Measurements from ENCODE around the gene MYO1H.

Gene MYO1H

GRCh38 chr12:109450980-109451379 is 103.3 kb downstream of the MYO1H start:
- H3K27me3 ChIP-seq (ENCODE audit: low read depth, low read length) = no peaks in the 10 kb centered on the region
- H3K9ac ChIP-seq (ENCODE audit: low read length) = no peak overlapping the region
- H3K4me3 ChIP-seq (ENCODE audit: low read length) = no peak overlapping the region
- H3K36me3 ChIP-seq (replicated peaks; ENCODE audit: low read depth, low read length) = peaks cover 27% of the 10 kb centered on the region
- no peaks in the 10 kb centered on the region for H3K79me2 ChIP-seq (ENCODE audit: low read length)
- TF ChIP-seq CTCF (IDR thresholded peaks at IDR 0.05; ENCODE audit: low read depth, low read length) = no peak
- no peak for TF ChIP-seq EZH2phosphoT487 (IDR thresholded peaks at IDR 0.05; ENCODE audit: low read depth)
- H4K20me1 ChIP-seq (ENCODE audit: insufficient read depth, low read length) = no peaks in the 10 kb centered on the region
- no peaks in the 10 kb centered on the region for H3K4me1 ChIP-seq (ENCODE audit: low read length)
- H3K9me3 ChIP-seq (ENCODE audit: insufficient read depth, low read length) = no peaks in the 10 kb centered on the region
- H2AFZ ChIP-seq (ENCODE audit: low read depth, low read length) = no peak overlapping the region
- H3K4me2 ChIP-seq (ENCODE audit: low read length) = no peak overlapping the region
- H3K27ac ChIP-seq (ENCODE audit: low read length) = no peak overlapping the region

- Histone ChIP-seq H4K20me1 (ENCODE audit: insufficient read depth, low read length) (no peaks in the 10 kb centered on the region), H3K27me3 (ENCODE audit: low read depth, low read length) (no peaks in the 10 kb centered on the region), H3K79me2 (ENCODE audit: low read length) (no peaks in the 10 kb centered on the region), H3K4me2 (ENCODE audit: low read length) (no peak overlapping the region), H3K9ac (ENCODE audit: low read length) (no peak overlapping the region), H3K9me3 (ENCODE audit: insufficient read depth, low read length) (no peaks in the 10 kb centered on the region), H3K4me3 (ENCODE audit: low read length) (no peak overlapping the region), H3K27ac (ENCODE audit: low read length) (no peak overlapping the region), H3K4me1 (ENCODE audit: low read length) (no peaks in the 10 kb centered on the region), H2AFZ (ENCODE audit: low read depth, low read length) (no peak overlapping the region), H3K36me3 (replicated peaks; ENCODE audit: low read depth, low read length) (peaks cover 29% of the 10 kb centered on the region)
- TF ChIP-seq EZH2phosphoT487 (IDR thresholded peaks at IDR 0.05; ENCODE audit: low read depth) (no peak), CTCF (IDR thresholded peaks at IDR 0.05; ENCODE audit: low read depth, low read length) (no peak)
Observed at GRCh38 chr12:109451400-109451799, 103.7 kb downstream of the MYO1H start.

- no peak overlapping the region for H2AFZ ChIP-seq (ENCODE audit: low read depth, low read length)
- H3K4me3 ChIP-seq (ENCODE audit: low read length) = no peak overlapping the region
- H3K4me1 ChIP-seq (ENCODE audit: low read length) = no peaks in the 10 kb centered on the region
- no peaks in the 10 kb centered on the region for H3K27me3 ChIP-seq (ENCODE audit: low read depth, low read length)
- no peaks in the 10 kb centered on the region for H3K9me3 ChIP-seq (ENCODE audit: insufficient read depth, low read length)
- no peak overlapping the region for H3K27ac ChIP-seq (ENCODE audit: low read length)
- TF ChIP-seq CTCF (IDR thresholded peaks at IDR 0.05; ENCODE audit: low read depth, low read length) (no peak), EZH2phosphoT487 (IDR thresholded peaks at IDR 0.05; ENCODE audit: low read depth) (no peak)
- no peaks in the 10 kb centered on the region for H4K20me1 ChIP-seq (ENCODE audit: insufficient read depth, low read length)
- H3K9ac ChIP-seq (ENCODE audit: low read length) = no peak overlapping the region
- H3K36me3 ChIP-seq (replicated peaks; ENCODE audit: low read depth, low read length) = peaks cover 40% of the 10 kb centered on the region
- no peak overlapping the region for H3K4me2 ChIP-seq (ENCODE audit: low read length)
- H3K79me2 ChIP-seq (ENCODE audit: low read length) = no peaks in the 10 kb centered on the region
Observed at GRCh38 chr12:109452489-109452888, 104.8 kb downstream of the MYO1H start.

GRCh38 chr12:109455706-109456105 is 108.0 kb downstream of the MYO1H start:
- TF ChIP-seq EZH2phosphoT487 (IDR thresholded peaks at IDR 0.05; ENCODE audit: low read depth) (no peak), CTCF (IDR thresholded peaks at IDR 0.05; ENCODE audit: low read depth, low read length) (no peak)
- H2AFZ ChIP-seq (ENCODE audit: low read depth, low read length) = no peak overlapping the region
- no peak overlapping the region for H3K9ac ChIP-seq (ENCODE audit: low read length)
- no peak overlapping the region for H3K4me2 ChIP-seq (ENCODE audit: low read length)
- no peaks in the 10 kb centered on the region for H4K20me1 ChIP-seq (ENCODE audit: insufficient read depth, low read length)
- H3K79me2 ChIP-seq (ENCODE audit: low read length) = peaks cover 1% of the 10 kb centered on the region
- no peak overlapping the region for H3K27ac ChIP-seq (ENCODE audit: low read length)
- H3K27me3 ChIP-seq (ENCODE audit: low read depth, low read length) = no peaks in the 10 kb centered on the region
- no peaks in the 10 kb centered on the region for H3K9me3 ChIP-seq (ENCODE audit: insufficient read depth, low read length)
- H3K36me3 ChIP-seq (replicated peaks; ENCODE audit: low read depth, low read length) = peaks cover 48% of the 10 kb centered on the region
- no peak overlapping the region for H3K4me3 ChIP-seq (ENCODE audit: low read length)
- H3K4me1 ChIP-seq (ENCODE audit: low read length) = no peaks in the 10 kb centered on the region

Data from OCI-LY3 (cell line).